H4 (cell line): ENCODE results near the gene PTAR1. TPM values are rescaled to one million over a fixed set of nuclear protein-coding genes. Genes with fewer than 3 reads are reported as not detected.

Source experiments
- DNase-seq: peaks from one replicate; pipeline ENCODE4 v3.0.0-alpha.2; 2015; ENCODE audit warnings: low spot score
- total RNA-seq: library from RNA; depleted of rRNA; stranded (reverse); fragments of >200 nt; shearing (Covaris generic); gene quantifications from 2 replicates; pipeline ENCODE4 v1.2.3, GENCODE V29; 2014

PTAR1 gene
- total RNA-seq, 1 experiment from 2014 or later: 36.0 TPM

DNA sequence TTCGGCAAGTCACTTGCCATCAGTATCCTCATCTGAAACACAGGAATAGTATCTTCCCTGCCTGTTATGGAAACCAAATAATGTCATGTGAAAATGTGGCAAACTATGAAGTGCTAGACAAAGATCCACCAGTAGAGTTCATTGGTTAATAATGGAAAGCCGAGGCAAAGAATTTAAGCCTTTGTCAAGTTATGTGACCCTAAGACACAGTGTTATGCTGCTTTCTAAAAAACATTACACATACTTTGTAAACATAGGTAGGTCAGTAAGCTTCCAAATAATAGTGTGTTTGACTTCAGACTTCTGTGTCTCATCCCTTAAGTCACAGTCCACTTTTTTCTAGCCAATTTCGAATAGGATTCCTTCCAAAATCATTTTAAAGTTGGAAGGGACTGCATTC lies 6.0 kb downstream of the PTAR1 start:
- no peak for DNase-seq

DNA sequence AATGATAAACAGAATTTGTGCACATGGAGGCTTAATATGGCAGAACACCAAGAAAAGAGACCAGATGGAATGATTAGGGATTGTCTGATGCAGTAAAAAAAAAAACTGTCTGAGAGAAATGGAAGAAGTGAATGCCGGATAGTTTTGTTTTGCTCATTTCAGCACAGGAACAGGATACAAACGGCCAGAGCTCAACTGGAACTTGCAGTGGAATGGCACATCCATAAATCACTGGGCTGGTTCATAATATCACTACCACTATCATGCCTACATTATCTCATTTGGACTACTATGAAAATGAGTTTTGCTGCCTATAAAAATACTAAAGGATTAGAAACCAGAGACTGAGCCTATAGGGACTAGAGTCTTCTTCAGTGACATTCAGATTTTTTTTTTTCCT lies 9.7 kb downstream of the PTAR1 start:
- DNase-seq: no peak

DNA sequence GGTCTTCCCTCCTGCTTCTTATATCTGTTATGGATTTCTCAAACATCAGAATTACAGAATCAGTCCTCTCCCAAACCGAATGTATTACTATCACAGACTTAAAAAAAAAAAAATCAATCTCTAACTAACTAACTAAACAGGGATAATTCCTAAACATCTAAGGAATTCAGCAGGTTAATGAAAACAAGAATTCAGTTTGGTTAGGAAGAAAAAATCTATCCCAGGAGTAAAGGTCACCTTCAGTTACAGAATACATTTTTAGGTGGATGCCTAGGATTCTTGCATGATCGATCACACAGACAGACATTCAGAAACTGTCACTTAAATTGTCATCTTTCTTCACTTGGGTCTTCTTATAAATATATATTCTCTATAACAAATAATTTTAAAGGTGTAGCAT lies 11.5 kb downstream of the PTAR1 start:
- DNase-seq: no peak

DNA sequence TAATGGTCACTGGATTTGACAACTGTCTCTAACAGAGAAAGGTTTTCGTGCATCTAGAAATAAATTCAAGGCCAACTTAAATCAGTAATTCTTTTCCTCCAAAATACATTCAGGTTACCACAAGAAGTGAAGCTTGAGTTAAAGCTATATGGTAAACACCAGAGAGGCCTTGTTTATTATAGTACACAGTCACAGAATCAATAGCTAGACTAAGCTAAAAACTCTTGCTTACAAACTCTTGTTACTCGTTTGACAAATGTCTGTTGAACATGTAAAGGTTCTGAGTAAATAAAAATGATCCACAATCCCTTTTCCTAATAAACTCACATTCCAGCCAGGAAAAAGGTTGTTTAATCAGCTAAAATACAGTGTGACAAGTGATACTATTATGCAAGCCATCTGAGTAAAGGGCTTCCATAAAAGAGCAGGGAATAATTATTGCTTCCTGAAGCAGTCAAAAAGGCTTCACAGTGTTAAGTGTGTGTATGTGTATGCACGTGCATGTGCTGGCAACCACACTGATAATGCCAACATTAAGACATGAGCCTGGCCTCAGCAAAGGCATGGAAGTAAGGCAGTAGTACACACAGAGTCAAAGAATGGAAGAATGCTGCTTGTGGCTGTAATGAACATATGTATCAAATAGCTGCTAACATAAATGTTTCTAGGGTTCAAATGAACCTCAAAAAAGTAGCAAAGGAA lies 12.8 kb downstream of the PTAR1 start:
- no peak for DNase-seq

DNA sequence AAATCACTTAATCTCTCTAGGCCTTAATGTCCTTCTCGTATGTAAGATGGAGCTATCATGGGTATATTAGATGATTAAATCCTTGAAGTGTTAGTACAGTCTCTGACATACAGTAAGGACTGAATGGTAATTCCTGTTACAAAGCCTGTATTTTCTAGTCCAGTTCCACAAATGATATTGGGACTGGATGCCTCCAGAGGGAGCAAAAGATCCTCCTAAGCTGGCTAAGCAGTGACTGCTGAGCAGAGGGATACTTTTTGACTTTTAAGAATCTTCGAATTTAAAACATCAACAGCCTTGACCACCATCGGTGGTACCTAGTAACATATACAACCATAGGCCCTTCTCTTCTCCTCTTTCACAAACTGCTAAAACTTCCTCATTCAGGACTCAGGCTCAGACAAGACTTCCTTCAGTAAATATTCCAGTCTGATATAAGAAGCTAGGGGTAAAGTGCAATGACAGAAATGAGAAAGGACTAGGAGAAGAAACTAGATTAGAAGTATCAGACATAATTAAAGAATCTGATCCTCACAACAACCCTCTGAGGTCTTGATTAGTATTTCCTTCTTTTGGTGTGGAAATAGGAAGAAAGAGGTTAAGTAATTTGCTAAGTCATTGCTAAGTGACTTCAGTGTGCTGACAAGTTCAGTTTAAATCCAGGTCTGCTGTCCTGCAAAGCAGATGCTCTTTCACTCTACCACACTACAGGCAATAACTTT lies 13.9 kb downstream of the PTAR1 start:
- DNase-seq: no peak

DNA sequence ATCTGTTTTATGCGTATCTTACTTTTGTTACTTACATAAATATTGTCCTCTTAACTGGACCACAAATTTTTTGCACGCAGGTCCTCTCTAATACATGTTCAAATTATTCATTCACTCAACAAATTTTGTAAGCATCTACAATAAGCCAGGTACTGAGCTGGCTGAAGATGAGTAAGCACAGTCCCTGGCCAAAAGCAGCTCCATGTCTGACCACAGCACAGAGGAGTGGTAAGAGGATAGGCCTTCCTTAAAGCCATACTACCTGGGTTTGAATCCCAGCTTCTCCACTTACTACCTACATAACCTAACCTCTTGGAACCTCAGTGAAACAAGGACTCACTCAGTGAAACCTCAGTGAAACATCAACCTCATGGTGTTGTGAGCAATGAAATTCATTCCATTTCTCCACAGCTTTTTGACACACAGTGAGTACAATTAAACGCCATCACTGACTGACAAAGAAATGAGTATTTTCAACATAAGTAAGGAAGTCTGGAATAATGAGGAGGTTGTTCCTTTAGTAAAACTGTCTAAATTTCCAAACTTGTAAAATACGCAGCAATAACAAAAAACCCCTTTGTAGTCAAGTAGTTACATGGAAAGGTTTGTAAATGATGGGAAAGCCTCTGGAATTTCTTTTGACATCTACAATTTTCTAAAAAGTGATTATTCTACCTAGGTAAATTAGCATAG lies 15.0 kb downstream of the PTAR1 start:
- no peak for DNase-seq

DNA sequence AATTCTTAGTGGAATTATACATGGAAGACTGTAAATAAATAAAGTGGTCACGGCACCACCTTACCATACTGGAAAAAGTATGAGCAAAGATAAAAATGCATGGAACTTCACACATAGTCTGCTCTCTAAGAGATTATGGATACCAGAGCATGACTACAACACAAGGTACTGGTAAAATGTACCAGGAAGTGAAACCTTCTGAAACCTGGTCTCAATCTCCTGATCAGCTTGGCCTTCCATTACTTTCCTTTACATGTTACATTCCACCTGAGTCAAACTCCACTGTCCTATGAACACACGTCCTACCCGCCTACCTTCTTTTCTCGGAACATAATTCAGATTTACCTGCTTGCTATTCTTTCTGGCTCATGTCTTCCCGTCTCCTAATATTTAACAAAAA lies 15.9 kb downstream of the PTAR1 start:
- DNase-seq: no peak

DNA sequence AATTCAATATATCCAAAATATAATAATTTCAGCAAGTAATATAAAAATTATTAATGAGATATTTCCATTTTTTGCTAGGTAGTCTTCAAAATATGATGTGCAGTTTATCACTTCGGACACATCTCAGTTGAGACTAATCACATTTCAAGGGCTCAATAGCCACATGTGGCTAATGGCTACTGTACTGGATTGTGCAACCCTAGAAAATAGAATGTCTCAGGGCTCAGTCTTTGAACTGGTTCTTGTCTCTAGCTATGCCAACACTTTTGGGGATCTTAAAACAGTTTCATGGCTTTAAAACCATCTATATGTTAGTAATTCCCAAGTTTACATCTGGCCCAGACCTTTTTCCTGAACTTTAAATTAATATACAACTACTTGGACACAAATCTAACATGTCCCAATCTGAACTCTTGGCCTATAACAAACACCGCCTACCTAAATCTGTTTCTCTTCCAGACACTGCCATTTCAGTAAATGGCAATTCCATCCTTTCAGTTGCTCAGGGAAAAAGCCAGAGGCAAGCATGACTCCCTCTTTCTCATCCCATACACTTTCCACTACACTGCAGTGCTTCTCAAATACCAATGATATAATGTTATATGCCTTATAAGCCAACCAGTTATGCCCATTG lies 18.8 kb downstream of the PTAR1 start:
- DNase-seq: no peak

DNA sequence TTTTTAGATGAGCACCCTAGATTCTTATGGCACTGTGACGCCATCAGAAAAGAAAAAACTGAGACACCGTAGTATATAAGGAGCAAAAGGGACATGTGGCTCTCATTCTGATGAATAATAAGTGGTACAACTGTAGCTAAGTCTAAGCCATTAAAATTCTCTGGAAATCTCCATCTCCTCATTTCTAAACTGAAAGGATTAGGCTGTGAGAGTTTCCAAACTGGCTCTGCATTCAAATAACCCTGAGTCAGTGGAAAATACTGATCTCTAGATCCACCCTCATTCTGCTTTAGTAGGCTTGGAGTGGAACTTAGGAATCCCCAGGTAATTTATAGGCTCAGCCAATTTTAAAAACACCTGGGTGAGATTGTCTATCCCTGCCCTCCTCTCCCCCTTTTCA lies 28.5 kb downstream of the PTAR1 start:
- DNase-seq: no peak

DNA sequence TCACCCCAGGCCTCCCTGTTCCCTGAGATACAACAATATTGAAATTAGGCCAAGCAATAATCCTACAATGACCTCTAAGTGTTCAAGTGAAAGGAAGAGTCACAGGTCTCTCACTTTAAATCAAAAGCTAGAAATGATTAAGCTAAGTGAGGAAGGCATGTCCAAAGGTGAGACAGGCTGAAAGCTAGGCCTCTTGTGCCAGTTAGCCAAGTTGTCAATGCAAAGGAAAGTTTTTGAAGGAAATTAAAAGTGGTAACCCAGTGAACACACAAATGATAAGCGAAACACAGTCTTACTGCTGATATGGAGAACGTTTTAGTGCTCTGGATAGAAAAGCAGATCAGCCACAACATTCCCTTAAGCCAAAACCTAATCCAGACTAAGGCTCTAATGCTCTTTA lies 39.8 kb downstream of the PTAR1 start:
- DNase-seq: no peak

DNA sequence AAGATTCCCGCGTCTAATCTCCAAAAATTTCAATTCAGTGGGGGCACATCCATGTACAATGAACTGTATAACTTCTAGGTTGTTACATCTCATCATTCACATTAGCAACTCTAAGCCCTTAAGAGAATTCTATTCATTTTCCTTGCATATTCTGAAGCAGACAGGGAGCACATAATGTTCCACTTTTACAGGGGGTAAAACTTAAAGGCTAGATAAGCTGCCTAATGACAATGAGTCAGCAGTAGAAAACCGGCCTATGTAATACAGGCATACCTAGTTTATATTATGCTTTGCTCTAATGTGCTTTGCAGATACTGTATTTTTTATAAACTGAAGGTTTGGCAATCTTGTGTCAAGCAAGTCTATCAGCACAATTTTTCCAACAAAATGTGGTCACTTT lies 40.4 kb downstream of the PTAR1 start:
- no peak for DNase-seq

DNA sequence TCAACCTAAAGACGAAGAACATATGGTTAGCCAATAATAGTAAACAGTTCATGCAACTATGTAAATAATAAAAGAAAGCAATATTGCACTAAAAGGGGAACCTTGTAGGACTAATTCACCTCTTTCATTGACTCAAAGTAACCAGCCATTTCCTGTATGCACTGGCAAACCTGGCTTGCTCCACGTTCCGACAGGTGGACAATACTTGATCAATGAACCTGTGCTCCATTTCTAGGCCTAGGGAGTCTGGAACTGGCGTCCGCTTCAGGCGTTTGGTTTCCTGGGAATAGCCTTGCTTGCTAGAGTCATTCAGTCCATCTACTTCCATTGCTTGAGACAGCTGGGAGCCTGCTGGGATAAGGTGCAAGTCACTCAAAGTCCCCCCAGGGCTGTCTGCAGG lies 41.6 kb downstream of the PTAR1 start:
- no peak for DNase-seq

DNA sequence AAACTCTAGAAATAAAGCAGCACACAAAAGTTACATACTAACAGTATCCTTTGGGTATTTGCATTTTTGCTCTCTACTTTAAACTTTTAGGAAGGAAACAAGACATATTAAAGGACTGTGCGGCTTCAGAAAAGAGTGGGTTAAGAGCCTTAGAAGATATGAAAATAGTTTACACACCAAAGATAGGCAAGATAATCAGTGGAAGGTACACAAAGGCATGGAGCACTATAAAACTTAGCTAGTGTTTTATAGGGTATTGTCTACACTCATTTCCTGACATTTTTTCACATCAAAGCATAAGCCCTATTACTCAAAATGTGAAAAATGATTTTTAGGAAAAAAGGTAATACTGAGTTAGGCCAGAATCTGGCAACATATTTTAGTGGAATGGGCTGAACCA lies 44.0 kb downstream of the PTAR1 start:
- DNase-seq: no peak

DNA sequence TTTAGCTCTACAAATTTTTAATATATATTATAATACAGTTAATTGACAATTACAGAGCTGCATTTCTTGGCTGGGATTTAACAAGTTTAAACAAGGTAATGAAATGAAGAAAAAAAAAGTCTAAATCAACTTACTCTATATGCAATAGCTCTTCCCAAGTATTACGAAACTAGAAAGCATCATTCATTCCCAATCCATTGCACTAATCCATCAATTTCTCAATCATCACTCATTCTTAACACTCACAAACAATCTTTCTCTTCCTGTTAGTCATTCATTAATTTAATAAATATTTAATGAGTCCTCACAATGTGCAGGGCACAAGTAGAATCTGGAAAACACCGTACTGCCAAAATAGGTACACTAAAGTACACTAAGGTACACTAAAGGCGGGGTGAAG lies 44.7 kb downstream of the PTAR1 start:
- DNase-seq: no peak

DNA sequence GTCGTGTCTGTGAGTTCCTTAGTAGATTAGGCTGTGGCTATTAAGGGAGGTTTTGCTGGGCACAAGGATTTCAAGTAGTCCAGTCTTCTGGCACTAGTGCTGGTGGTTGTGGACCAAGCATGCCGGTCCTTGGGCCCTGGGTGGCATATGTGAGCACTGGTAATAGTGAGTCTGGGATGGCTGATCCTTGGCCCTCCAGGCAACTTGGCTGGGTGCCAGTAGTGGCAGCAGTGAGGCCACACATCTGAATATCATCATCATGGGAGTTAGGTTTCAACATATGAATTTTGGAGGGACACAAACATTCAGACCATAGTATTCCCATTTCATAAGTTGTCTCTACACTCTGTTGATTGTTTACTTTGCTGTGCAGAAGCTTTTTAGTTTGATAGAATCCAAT lies 62.3 kb downstream of the PTAR1 start:
- no peak for DNase-seq

DNA sequence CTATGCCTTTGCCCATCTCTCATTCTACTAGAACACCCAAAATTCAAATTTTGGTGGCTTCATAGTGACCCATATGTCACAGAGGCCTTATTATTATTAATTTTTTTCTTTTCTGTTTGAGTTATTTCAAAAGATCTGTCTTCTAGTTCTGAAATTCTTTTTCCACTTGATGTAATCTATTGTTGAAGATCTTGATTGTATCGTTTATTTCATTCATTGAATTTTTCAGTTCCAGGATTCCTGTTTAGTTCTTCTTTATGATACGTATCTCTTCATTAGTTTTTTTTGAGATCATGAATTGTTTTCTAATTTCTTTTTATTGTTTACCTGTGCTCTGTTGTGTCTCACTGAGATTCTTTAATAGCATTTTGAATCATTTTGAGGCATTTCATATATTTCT lies 63.0 kb downstream of the PTAR1 start:
- no peak for DNase-seq

DNA sequence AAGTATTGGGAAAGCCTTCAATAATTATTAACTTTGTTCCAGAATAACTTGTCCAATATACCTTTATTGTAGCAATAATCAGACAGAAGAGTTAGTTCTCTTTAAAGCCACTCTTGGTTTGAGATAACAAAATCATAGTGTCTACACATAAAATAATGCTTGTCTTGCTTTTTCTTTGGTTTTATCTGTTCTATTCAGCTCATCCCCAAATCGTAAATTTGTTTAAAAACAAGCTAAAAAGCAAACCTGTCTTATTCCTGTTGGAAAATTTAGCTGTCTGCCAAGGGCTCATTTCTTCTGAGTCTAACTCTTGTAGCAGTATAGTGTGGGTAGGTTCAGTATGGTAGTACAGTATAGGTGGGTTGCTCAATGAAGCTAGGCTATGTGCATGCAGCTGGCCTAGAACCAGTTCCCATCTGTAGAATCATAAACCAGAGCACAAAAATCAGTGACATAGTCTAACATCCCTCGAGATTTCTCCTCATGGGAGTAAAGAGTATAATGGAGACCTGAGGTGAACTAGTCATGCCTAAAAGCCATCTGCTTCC lies 69.7 kb downstream of the PTAR1 start:
- no peak for DNase-seq

DNA sequence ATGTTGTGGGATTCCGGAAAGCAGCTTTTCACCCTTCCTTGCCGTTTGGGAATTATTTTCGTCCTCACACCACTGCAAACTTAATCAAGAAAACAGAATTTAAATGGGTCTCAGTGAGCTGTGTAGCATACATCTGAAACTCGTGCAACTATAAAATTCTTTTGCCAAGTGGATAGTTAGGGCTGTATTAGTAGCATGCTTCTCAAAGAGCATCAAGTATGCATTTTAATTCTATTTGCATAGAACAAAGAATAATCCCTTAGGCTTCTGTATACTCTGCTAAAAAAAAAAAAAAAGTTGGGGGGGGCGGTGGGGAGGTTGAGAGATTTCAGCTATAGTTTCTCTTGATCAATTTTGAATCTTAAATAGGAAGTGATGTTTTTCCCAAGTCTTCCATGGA lies 75.9 kb downstream of the PTAR1 start:
- DNase-seq: no peak

DNA sequence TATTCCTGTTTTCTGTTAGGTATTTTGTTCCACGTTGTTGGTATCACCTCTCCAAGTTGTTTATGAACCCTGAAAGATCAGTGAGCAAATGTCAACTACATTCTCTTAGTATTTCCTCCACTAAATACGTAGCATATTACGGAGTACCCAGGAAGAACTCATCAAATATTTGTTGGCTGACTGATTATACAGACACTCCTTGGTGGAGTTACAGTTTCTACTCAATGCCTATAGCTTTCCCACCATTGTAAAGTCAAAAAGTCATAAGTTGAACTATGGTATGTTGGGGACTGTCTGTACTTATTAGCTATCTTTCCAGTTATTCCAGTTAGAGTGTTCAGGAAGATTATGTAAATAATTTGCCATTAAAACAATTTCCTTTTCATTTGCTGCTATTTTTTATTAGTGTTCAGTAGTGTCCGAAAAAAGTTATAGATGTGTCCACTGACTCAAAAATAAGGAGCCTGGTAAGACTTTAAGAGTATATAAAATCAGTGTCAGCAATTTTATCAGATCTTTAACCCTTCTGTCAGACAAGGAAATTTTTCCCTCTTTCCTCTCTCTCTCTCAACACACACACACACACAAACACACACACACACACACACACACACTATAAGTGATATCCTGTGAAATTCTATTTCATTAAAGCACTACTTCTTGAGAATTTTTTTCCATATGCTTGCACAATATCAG lies 80.8 kb downstream of the PTAR1 start:
- DNase-seq: no peak

DNA sequence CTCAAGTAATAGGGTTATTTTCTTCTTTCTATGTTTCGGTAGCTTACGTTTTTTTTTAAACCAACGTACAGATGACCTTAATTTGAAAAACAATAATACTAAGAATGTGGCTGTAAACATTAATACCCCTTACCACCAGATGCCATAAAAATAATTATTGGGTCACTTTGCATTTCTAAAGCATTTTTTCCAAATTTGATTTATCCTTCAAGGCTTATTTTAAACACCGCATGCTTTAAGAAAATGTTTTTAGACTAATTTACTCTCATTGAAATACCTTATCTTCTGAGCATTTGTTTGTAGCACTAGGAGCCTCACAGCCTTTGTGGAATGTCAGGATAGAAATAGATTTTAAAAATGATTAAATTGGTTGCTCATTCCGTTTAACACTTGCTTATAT lies 81.9 kb downstream of the PTAR1 start:
- DNase-seq: no peak

DNA sequence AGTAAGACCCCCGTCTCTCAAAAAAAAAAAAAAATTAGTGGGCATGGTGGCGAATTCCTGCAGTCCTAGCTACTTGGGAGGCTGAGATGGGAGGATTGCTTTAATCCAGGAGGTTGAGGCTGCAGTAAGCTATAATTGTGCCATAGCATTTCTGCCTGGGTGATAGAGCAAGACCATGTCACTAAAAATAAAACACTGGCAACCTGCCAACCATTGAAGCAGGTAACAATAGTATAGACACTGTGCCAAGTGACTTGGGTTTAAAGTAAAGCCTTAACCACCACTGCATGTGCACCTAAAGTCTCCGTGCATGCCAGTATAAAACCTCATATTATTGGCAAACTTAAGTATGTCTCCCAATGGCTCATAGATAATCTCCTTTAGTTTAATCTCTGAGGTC lies 84.2 kb downstream of the PTAR1 start:
- DNase-seq: no peak
